Stimulated activated CD8-positive, alpha-beta memory T cell treated with anti-CD3 and anti-CD28 coated beads, Interleukin-7, amount 100 ng/mL, for 24 hours (primary cell): ENCODE measurements around the gene AADAT.
A peak's percentile ranks its signal among the peaks of the same experiment; 100 is the strongest.
"Not testable (repeated sequence)": the region's sequence is repeated elsewhere in the genome, so short reads cannot be mapped to it uniquely, and the experiment has no call there.

ENCODE experiments used
- DNase-seq: peaks from one replicate; pipeline ENCODE4 v3.0.0-alpha.2; 2020; ENCODE audit warnings: low read depth

Gene AADAT

DNA sequence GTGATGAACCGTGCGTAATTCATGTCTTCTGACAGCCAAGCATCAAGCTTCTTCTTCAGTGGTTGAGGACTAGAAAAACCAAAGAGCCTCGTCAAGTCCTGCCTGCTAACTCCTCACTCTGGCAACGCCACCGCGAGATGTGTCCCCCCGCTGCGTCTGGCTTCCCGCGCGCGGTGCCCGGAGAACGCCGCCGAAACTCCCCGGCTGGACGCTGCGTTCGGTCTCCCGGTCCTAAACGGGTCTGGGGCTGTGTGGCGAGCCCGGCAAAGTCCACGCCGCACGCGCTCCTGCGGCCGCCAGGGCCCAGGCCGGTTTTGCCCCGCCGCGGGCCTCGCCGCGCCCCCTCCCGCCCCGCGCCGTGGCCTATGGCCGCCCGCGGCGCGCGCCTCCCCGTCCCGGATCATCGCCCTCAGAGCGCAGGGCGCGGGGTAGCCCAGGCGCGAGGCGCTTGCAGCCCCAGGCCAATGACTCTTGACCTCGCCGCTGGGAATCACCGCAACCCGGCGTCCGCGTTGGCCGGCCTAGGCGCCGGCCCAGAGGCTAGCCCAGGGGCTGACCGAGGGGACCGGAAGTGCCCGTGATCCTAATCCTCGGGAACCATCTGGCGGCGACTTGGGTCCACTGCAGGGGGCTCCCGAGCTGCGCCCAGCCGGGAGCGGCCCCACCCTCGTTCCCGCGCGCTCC lies at the start of gene AADAT:
Gene AADAT, minus strand, starts transcription at position 289 of the 684 bp plus-strand sequence. Its CDS starts 266 bp downstream, at position 23.
- DNase-seq = no peak

DNA sequence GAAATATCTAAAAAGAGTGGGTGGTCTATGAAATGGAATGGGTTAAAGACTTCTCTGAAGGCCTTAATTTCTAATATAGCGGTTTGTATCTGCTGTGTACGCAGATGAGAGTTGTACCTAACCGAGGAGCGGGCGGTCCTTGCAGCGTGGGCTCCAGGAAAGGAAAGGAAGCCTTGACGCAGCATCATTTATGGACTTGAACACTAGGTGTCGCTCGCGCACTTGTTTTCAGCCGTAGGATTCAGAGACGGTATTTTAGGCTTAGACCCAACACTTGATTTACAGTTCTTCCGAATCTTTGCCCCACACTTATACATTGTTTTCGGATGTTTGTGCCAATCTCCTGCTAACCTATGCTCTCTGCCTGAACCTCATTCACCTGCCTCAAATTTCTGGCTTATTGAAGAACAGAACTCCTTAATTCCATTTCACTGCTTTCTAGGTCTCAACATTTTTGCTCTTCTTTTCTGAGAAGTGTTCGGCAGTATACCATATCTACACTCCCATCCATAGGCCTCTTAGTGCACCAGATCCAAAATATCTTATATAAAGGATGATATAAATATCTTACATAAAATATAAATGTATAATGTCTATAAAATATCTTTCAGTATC lies 48.9 kb upstream of the AADAT start:
- peak; percentile 58 for DNase-seq

DNA sequence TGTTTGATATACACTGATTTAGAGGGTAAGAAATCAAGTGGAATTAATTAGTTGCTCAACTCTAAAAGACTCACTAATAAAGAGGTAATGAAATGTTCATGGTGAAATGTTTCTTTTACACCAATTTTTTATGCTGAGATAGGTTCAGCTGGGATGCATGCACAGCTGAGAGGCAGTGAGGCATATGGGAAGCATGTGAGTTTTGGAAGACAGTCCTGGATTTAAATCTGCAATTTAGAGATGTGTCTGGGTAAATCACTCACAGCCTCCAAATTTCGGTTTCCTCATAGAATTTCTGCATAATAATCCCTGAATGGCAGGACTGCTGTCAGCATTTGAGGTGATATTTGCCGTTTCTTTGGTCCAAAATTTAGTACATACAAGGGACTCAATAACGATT lies 48.2 kb upstream of the AADAT start:
- DNase-seq = no peak

DNA sequence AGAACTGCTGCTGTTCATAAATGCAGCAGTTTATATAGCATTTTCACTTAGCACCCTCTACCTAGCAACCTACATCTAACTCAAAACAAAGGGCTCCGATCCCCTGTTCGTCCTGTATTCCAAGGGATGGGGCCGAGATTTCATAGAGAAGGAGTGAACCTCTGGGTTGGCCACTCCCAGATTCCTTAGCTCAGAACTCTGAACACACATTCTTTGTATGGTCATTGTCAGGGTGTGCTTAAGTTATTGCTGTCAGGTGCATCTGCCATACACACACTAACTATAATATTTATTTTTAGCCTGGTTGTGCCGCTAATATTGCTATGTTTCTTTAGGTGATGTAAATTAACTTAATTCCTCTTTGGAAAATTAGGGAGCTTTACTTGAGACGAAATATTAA lies 47.7 kb upstream of the AADAT start:
- no peak for DNase-seq

DNA sequence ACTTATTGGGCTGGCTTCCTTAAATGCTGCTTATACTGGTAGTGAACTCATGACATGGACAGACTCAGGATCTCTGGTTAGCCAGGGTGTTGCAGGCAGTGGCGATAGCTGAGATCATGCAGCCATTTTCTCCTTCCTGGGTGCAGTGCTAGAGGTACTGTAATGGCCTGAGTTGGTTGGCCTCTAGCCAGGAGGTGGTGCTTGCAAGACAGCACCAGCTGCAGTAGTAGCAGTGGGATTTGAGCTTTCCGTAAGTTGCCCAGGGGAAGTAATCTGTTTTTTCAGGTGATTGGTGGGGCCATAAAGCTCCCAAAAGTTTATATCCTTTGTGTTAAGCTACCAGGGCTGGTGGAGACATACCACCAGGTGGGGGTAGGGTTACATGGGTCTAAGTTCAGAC lies 45.1 kb upstream of the AADAT start:
- no peak for DNase-seq

DNA sequence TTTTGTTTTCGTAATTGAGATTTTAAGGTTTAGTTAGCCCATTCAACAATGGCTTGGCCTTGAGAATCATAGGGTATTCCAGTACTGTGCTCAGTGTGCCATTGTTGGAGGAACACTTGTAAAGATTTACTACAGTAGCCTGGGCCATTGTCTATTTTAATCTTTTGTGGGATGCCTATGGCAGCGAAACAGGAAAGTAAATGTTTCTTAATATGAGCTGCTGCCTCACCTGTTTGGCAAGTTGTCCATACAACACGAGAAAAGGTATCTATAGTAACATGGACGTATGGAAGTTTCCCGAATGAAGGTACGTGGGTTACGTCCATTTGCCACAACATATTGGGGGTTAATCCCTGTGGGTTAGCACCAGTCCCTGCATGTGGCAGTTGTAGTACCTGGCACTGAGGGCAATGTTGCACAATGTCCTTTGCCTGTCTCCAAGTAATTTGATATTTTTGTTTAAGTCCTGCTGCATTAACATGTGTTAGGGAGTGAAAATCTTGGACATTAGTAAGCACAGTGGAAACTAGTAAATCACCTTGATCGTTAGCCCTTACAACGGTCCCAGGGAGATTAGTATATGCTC lies 38.6 kb upstream of the AADAT start:
- no peak for DNase-seq

DNA sequence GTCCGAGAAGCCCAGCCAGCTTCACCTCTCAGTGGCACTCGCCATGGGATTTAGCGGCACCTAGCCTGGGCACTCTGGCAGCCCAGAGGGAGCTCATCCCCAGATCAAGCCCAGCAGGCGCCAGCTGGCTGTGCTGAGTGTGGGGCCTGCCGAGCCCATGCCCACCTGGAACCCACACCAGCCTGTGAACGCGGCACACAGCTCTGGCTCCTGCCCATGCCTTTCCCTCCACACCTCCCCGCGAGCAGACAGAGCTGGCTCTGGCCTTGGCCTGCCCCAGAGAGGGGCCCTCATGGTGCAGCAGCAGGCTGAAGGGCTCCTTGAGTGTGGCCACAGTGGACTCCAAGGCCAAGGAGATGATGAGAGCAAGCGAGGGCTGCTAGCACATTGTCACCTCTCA lies 38.0 kb upstream of the AADAT start:
- DNase-seq = no peak

DNA sequence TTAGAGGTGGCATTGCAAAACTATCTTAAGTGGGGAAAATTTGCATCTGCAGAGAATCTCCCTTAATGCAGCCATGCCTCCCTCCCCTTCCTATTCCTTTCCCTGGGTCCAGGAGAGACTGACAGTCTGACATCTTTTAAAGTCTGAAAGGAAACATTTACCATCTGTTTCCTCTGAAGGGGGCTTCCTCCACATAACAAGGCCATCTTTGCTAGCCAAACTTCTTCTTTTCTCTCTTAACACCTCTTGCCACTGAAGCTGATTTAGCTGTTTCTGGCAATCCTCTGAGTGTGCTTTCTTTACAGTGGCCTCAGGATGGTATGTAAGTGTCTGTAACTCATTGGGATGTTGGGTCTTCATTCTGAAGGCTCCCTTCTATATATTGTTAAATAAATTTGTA lies 34.6 kb upstream of the AADAT start:
- no peak for DNase-seq

DNA sequence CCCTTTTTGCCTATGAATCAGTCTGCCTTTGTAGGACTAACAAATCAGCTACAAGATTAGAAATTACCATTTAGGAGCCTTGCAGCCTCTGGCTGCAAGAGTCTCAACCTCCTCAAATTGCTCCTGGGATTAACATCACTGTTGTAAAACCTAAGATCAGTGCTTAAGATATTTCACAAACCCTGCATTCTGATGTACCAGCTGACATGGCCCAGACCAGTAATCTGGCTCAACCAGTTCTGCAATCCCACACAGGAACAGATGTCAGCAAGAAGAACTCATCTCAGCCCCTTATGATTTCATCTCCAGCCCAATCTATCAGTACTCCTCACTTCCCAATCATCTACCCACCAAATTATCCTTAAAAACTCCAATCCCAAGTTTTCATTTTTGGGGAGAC lies 32.5 kb upstream of the AADAT start:
- no peak for DNase-seq

DNA sequence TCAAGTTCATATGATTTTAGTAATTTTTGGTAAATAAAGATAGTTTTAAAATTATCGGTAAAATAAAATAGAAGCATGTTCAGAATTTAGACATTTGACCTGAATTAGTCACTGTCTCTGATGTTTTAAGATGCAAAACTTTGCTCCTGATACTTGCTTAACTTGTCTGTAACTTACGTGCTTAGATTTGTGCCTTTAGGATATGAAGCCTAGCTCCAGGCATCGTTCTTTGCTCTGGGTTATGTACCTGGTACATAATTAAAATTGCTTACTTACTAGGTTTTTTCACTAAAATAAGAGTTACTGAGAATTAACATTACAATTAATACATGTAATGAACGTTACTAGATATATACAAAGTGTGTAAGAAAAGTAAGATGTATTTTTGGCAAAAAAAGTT lies 24.9 kb upstream of the AADAT start:
- no peak for DNase-seq

DNA sequence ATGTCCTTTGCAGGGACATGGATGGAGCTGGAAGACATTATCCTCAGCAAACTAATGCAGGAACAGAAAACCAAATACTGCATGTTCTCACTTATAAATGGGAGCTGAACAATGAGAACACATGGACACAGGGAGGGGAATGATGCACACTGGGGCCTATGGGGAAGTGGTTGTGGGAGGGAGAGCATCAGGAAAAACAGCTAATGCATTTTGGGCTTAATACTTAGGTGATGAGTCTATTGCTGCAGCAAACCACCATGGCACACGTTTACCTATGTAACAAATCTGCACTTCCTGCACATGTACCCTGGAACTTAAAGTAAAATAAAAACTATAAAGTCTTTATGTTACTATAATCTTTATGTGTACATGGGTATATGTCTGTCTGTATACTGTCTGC lies 24.4 kb upstream of the AADAT start:
- not testable (repeated sequence) for DNase-seq

DNA sequence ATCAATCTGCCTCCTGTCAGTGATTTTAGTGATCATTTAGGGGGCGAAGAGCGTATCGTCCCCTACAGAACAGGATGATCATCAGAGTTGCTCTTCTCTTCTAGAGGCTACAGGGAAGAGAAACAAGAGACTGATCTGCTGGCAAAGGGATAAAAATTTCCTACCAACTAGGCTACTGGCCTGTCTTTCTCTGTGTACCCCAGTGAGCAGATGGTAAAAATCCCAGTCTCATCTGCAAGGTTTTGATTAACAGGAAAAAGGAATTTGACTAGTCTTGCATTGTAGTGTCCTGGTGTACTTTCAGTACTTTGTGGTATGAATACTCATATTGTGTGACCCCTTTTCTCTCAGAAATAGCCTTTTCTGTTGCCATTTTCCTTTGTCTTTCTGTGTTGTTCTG lies 21.8 kb upstream of the AADAT start:
- DNase-seq = no peak

DNA sequence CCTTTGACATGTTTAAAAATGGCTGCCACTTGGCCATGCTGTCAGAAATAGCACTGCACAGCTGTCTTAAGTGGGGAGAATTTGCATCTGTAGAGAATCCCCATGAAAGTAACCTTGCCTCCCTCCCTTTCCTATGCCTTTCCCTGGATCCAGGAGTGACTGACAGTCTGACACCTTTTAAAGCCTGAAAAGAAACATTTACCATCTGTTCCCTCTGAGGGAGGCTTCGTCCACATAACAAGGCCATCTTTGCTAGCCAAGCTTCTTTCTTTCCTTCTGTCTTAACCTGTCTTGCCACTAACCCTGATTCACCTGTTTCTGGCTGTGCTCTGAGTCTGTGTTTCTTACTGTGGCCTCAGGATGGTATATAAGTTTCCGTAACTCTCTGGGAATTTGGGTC lies 21.3 kb upstream of the AADAT start:
- no peak for DNase-seq

DNA sequence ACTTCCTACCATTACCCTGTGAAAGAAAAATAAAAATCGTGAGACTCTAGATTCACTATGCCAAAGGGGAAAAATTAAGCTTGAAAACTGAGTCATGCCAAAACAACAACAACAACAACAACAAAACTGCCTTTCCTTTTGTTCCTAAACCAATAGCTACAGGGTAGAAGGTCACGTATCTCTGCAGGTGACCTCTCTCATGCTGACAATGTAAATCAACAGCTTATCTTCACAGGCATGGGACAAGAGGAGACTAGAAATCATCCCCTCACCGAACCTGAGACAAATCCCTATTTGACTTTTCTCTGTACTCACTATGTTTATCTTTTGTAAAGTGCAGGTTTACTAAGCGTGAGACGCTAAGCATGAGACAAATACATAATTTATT lies 20.5 kb upstream of the AADAT start:
- no peak for DNase-seq

DNA sequence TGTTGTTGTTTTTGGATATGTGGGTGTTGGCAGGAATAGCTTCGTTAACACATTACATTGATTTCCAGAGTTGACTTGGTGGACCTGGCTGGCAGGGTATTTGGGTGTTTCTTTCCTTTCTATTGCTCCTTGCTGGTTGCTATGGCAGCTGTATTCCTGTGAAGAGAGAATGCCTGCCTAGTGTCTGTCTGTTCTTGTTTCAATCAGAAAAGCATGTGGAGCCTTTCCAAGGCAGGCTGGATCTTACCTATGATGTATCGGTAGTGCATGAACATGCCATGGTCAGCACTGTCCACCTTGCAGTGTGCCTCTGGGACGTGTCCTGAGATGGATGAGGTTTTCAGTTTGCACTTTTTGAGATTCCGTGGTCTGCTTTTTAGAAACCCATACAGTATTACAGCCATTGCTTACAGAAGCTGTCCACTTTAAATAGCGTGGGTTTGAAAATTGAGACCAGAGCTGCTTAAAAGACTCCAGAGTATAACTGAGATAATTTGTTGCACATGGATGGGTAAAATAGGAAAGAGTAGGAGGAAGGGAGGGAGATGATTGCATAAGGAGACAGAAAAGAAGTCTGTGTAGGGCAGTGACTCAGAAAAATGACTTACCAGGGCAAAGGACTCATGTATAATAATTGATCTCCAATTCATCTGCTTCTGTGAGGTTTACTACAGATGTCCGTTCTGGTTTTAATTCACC lies 20.0 kb upstream of the AADAT start:
- no peak for DNase-seq

DNA sequence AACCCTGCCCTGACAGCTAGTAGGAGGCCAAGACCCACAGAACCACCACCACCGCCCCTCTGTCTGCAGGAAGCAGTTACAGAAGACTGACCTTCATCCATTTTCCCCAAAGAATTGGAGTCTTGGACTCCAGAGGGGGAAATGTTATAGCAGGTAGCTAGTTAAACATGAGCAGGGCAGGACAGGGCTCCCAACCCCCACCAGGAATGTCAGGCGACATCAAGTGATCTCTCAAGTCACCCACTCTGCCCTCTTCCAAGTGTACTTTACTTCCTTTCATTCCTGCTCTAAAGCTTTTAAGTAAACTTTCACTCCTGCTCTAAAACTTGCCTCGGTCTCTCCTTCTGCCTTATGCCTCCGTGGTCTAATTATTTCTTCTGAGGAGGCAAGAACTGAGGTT lies 17.1 kb upstream of the AADAT start:
- no peak for DNase-seq

DNA sequence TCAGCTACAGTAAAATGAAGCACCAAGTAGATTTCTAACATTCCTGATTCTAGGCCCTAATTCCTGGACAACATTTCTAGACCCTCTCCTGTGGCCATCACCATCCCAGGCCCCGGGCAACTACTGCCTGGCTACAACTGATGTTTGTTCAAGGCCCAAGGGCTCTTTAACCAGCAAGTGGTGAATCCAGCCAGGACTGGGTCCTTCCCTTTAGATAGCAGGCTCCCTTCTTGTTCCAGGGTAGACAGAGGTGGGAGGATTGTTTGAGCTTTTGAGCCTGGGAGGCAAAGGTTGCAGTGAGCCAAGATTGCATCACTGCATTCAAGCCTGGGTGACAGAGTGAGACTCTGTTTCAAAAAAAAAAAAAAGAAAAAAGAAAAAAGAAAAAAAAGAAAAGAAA lies 12.7 kb upstream of the AADAT start:
- no peak for DNase-seq

DNA sequence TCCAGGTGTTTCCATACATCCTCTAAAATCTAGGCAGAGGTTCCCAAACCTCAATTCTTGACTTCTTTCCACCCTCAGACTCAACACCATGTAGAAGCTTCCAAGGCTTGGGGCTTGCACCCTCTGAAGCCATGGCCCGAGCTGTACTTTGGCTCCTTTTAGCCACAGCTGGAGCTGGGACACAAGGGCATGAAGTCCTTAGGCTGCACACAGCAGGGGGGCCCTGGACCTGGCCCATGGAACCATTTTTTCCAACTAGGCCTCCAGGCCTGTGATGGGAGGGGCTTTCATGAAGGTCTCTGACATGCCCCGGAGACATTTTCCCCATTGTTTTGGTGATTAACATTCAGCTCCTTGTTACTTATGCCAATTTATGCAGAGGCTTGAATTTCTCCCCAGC lies 8.4 kb upstream of the AADAT start:
- DNase-seq = not testable (repeated sequence)

DNA sequence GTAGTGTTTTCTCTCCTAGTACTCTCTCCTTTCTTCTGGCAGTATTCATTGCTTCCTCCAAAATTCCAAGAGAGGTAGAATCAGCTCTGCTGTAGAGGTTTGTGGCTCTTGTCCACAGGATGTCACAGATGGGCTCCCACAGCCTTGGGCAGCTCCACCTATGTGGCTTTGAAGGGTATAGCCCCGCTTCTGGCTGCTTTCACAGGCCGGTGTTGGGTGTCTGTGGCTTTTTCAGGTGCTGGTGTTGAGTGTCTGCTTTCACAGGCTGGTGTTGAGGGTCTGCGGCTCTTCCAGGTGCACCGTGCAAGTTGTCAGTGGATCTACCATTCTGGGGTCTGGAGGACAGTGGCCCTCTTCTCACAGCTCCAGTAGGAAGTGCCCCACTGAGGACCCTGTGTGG lies 7.9 kb upstream of the AADAT start:
- no peak for DNase-seq

DNA sequence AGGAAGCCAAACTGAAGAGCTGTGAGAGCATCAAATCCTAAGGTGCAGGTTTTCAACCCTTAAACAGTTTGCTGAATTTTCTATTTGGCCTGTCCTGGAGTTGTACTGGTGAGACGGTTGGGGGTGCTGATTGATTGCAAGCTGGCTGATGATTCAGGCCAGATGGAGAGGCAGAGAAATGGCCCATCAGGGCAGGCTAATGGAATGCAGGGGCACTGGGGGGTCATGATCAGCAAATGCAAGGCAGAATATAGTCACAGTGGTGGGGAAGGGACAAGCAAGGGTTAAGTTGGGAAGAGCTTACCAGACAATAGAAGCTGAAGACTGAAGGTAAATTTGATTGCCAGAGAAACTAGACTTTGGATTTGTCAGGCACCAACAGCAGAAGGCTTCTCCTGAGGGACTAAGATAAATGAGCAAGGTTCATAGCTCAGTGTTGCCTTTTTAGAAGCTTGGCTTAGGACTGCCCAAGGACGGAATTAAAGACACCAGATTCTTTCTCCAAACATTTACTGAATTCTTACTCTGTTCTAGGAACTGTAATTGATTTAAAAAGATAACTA lies 4.3 kb upstream of the AADAT start:
- DNase-seq = no peak

DNA sequence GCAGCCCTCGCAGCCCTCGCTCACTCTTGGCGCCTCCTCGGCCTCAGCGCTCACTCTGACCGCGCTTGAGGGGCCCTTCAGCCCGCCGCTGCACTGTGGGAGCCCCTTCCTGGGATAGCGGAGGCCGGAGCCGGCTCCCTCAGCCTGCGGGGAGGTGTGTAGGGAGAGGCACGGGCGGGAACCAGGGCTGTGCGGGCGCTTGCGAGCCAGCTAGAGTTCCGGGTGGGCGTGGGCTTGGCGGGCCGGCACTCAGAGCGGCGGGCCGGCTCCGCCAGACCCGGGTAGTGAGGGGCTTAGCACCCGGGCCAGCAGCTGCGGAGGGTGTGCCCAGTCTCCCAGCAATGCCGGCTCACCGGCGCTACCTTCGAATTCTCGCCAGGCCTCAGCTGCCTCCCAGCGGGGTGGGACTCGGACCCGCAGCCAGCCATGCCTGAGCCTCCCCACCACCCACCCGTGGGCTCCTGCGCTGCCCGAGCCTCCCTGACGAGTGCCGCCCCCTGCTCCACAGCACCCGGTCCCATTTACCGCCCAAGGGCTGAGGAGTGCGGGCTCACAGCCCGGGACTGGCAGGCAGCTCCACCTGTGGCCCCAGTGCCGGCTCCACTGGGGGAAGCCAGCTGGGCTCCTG lies 1.4 kb upstream of the AADAT start:
- no peak for DNase-seq

DNA sequence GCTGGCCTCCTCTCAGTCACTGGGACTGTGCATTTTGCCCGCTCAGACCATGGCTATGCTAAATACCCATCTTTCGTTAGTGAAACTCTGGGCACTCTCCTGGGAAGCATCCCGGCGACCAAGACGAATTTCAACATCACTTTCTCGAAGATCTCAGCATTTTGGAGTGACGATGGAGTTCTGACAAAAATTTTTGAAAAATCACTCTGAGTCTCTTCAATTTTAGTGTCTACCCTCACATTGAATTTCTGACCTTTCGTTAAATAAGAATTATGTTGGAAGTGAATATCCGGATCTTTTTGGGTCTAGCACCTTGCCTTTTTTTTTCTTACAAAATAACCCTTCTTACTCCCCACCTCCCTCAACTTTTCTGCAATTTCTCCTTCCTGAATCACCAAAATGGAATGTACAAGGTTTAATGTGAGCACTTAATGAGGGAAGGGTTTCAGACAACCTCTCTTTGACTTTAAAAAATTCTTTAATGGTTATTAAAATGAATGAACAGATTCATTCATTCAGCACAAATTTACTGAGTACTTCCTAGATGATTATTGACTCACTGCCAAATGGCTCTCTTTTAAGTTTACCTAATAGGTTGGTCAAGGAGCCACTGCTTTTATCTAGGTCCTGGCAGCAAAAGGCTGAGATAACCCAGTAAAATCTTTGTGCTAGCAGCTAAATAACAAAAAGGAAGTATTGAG lies 746 bp upstream of the AADAT start:
- DNase-seq = no peak
